HK-2 (cell line): ENCODE results near the gene HCFC1R1.

Experiments
- DNase-seq: peaks from one replicate; pipeline ENCODE4 v3.0.0-alpha.2; 2018; ENCODE audit not compliant: unreplicated experiment

The HCFC1R1 gene

DNA sequence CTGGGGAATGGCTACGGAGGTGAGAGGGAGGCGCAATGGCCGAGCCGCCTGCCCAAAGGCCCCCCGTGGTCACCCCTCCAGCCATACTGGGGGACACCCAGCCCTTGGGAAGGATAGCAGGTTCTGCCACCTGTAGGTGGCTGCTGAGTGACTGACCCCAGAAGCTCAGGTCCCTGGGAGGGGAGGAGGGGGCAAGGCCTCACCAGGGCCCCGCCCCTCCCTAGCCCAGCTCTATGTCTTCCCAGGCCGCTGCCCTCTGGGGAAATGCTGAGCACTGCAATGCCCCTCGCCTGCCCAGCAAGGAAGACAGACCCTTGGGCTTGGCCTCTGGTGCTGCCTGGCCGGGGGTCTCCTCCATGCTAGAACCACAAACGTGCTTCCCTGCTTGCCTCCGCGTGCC lies 22.4 kb downstream of the HCFC1R1 start:
- DNase-seq = no peak

DNA sequence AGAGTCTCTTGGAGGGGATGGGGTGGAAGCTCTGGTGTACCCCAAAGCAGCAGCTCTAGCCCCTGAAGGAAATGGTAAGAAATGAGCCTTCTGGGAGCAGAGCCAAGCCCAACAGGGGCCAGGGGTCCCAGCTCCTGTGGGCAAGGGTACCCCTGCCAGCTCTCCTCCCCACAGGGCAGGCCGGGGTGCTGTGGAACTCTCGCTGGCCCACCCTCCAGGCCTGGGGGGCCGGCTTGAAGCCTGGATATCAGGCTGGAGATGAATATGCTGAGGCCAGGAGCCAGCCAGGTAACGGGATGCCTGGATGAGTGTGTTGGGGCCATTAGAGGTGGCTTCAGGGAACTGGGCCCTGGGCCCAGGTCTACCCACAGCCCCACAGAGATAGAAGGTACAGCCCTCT lies 23.2 kb downstream of the HCFC1R1 start:
- DNase-seq = no peak

DNA sequence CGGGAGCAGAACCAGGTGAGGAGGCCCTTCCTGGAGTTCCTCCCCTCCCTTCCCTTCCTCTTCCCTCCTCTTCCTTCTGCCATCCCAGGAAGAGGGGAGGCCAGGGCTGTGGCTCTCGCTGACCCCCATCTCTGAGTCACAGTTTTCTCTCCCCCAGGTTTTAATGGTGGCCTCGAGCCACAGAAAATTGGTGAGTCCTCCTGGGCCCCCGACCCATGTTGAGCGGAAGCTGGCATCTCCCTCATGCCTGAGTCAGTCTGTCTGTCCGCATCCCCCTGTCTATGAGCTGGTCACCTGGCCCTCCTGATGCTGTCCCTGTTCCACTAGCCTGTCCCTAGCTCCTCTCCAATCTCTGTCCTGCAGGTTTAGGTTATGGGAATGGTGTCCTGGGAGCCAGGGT lies 23.8 kb downstream of the HCFC1R1 start:
- DNase-seq = no peak

DNA sequence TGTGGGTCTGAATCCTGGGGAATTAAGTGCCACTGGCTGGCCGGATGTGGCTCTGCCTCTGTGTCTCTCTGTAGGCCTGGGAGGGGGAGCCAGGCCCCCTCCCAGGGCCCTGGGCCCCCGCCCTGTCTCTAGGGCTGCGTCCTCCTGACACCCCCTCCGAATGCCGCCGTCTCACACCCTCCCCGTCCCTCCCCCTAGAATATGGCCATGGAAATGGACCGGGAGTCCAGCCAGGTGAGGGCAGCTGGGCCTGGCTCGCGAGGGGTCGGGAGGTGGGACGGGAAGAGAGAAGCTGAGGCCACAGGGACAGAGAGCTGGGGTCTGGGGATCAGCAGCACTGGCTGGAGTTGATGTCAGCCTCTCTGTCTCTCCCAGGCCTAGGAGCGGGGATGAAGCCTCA lies 27.4 kb downstream of the HCFC1R1 start:
- no peak for DNase-seq

DNA sequence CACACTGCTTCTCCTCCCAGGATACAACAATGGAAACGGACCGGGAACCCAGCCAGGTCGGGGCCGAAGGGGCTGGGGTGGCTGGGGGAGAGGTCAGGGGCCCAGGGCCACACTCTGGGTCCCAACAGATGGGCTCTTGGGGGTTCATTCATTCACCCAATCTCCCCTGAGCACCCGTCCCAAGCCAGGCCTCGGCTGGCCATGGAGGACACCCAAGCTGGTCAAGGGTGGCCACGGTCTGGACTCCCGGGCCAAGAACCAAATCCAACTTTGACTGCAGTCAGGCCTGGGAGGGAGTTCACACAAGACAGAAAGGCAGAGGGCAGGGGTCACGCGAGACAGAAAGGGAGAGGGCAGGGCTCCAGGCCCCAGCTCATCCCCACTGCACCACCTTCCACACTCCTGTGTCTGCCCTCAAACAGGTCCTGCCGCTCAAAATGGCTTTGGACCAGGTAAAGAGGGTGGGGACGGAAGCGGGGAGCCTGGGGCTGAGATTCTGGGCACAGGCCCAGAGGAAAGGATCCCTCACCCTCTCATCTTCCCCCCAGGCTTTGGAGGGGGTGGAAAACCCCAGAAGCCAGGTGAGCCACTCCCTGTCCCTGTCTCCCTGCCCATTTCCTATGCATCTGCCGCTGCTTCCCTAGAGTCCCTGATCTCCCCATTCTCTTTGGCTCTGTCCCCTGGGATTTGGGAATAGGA lies 31.2 kb downstream of the HCFC1R1 start:
- DNase-seq = no peak

DNA sequence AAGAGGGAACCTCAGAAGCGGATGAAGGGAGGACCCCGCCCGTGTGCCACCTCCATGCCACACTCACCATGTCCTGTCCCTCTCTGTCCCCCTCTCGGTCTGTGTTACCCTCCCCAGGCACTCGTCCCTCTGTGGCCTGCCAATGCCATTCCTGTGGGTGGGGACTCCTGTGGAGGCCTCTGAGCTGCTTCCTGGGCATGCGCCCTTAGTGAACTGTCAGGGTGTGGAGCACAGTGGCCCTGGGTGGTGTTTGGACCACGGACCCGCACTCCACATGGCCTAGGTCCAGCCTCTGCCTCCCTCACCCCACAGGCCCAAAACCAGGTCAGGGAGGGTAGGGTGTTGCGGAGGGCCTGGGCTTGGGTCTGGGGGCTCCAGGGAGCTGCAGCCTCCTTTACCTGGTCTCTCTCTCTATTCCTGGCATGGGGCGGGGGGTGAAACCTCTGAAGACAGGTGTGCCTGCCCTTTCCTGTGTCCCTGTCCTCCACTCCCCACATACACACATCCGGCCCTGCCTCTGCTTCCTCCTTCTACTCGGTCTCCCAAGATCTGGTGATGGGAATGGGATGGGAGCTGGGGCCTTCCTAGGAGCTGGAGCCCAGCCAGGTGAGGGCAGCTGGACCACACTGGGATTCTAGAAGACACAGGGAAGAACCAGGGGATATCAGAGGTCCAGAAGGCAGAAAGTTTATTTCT lies 32.0 kb downstream of the HCFC1R1 start:
- no peak for DNase-seq

DNA sequence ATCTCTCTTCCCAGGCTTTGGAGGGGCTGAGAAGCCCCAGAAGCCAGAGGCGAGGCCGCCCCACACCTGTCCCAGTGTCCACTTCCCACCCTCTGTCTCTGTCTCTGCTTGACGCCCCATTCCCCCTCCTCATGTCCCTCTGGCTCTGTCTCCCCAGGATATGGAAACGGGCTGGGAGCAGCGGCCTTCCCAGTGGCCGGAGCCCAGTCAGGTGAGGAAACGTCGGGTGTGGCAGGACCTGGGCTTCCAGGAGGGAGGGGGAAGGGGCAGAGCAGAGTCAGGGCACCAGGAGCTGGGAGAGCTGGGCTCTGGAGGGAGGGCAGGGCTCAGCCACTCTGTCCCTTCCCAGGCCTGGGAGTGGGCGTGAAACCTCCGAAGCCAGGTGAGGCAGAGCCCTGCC lies 32.9 kb downstream of the HCFC1R1 start:
- no peak for DNase-seq

DNA sequence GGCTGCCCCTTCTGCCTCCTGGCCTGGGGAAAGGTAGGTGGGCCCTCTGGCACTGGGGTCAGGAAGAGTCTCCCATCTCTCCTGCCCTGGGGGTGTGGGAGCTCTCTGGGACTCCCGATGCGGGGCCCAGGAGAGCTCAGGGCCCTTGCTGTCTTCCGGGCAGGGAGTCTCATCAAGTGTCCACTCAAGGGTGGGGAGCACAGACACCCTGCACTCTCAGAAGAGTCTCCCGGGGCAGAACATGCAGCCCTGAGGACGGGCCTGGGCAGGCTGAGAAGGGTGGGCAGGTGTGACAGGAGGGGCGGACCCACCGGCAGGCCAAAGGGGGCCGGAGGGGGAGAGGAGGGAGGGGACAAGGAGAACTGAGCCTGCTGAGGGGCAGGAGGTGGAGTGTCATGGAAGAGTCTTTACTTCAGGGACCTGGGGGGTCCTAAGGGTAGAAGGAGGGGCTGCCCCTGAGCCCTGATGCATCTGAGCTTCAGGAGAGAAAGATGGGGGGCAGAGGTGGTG lies 35.1 kb downstream of the HCFC1R1 start:
- DNase-seq = no peak

DNA sequence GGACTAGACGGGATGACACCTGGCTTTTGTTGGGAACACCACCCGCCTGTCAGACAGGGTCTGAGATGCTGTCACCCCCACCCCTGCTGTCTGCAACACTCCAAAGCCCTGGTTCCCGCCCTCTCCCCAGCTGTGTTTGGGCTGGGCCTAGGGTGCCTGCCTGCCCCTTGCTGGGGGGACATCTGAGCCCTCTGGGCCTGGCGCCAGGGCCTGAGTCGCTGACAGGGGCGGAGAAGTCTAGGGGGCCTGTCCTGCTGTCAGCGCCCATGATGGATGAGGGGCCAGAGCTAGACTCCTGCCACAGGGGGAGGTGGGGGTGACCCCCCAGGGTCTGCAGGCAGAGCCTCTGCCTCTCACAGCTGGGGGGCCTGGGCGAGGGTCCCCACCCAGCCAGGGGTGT lies 35.9 kb downstream of the HCFC1R1 start:
- DNase-seq = no peak

DNA sequence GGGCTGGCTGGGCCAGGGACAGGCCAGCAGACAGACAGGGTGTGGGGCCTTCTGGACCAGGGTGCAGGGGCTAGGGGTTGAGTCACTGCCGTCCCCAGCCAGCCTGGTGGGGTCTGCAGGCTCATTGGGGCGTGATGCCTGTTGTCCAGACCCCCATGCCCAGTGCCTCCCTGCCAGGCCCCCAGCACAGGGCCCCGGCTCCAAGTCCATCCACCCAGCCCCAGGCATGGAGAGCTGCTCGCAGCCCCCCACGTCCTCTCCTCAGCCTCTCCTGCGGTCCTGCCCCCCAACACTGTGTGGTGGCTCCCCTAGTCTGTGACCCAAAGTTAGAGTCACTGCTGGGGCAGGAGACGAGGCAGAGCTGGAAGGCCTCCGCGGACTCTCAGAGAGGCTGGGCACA lies 36.5 kb downstream of the HCFC1R1 start:
- no peak for DNase-seq

DNA sequence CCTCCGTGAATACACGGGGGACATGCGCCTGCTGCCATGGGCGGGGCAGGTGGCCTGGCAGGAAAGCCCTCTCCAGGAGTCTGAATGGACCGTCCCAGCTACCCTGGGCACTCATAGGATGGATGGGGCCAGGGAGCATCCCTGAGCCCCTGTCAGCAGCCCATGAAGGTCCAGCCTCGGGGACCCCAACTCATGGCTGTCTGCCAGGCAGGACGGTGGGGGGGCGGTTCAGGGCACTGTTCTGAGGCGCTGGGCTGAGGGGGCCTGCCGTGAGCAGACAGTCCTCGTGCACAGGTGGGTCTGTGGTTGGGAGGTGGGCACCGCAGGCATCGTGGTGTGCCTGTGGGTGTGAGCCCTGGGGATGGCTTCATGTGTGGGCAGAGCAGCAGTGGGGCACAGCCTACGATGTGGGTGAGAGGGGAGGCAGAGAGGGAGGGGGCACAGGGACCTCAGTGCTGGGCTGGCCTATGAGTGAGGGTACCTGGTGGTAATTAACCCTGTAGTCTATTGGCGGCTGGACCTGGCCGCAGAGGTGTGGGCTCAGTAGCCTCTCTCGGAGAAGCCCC lies 37.0 kb downstream of the HCFC1R1 start:
- DNase-seq = no peak

DNA sequence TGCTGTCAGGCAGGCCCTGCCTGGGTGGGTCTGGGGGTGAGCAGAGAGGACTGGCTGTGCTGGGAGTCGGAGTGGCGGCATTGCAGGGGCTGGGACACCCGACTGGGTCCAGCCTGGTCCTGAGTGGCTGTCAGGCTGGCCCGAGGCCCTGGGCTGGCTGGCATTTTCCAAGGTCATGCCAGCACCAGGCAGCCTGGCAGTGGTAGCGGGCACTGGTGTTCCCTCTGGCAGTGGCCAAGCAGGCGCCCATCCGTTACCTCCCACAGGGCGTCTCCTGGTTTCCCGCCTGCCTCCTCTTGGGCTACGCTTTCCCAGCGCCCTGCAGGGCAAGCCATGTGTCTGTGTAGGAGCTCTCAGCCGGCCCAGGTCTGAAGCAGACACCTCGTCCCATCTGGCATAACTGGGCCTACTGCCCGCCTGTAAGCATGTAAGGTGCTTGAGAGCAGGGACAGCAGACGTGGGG lies 37.8 kb downstream of the HCFC1R1 start:
- no peak for DNase-seq

DNA sequence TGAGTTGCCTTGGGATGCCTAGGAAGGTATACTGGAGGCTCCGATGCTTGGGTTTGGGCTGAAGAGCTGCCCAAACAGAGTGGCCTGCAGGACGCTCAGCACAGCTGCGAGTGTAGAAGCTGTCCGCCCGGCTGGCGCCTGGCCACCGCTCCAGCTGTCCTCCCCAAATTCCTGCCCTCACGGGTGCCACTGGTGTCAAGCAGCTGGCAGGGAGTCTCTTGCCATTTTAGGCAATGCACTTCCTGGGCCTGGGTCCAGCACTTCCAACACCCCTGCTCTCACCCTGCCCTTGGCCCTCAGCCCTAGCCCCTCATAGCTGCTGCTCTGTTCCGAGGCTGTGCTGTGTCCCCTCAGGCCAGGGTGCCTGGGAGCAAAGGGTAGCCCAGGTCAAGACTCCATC lies 38.3 kb downstream of the HCFC1R1 start:
- DNase-seq = no peak

DNA sequence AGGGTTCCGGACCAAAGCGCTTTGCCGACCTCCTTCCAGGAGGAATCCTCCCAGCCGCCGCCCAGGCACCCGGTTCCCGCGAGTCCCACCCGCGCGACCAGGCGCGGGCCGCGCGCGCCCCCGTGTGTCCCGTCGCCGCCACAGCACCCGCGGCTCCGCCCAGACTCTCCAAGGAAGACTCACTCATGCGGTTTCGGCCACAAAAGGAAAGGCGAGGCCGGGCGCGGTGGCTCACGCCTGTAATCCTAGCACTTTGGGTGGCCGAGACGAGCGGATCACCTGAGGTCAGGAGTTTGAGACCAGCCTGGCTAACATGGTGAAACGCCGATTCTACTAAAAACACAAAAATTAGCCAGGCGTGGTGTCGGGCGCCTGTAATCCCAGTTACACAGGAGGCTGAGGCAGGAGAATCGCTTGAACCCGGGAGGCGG lies 40.0 kb downstream of the HCFC1R1 start:
- peak; percentile 88 for DNase-seq

DNA sequence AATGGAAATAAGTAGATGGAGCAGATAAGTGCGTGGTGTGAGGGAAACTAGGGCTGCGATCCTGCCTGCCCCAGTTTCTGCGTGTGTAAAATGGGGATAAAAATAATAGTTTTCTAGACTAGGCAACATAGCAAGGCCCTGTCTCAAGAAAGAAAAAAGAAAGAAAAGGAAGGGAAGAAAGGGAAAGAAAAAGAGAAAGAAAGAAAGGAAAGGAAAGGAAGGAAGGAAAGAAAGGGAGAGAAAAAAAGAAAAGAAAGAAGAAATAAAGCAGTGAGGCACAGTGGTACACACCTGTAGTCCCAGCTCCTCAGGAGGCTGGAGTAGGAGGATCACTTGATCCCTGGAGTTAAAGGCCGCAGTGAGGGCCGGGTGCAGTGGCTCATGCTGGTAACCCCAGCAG lies 41.3 kb downstream of the HCFC1R1 start:
- DNase-seq = no peak

DNA sequence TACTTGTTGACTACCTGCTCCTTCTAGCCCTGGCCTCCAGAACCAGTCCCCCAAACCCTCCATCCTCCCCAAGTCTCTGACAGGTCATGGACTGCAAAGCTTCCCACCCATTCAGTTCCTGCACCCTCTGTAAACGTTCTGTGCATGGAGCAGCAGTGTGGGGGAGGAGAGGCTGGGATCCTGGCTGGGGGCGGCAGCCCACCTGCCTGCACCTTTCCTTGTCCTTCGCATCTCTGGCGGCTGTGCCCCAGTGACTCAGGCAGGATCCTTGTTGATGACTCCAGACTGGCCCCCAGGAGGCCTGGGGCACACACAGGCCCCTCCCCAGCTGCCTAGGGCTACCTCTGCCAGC lies 41.9 kb downstream of the HCFC1R1 start:
- no peak for DNase-seq

DNA sequence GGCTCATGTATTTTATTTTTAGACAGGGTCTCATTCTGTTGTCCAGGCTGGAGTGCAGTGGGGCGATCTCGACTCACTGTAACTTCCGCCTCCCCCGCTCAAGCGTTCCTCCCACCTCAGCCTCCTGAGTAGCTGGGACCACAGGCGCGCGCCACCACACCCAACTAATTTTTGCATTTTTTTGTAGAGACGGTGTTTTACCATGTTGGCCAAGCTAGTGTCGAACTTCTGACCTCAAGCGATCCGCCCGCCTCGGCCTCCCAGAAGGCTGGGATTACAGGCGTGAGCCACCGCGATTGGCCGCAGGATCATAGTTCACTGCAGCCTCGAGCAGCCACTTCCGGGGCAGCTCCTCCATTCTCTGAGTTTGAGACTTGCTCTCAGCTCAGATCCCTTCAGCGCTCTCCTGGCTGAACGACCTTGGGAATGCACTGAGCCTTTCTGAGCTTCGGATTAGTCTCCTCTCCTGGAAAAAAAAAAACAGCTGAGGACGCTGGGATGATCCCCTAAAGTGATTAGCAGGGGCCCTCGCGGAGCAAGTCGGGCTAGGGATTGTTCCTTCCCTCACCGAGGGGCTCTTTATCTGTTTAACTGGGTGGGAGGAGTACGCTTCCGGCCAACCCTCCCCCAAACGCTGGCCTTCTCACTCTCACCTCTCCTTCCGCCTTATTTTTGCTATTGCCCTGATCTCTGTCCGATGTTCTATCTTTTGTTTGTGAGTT lies 42.4 kb downstream of the HCFC1R1 start:
- DNase-seq = no peak

DNA sequence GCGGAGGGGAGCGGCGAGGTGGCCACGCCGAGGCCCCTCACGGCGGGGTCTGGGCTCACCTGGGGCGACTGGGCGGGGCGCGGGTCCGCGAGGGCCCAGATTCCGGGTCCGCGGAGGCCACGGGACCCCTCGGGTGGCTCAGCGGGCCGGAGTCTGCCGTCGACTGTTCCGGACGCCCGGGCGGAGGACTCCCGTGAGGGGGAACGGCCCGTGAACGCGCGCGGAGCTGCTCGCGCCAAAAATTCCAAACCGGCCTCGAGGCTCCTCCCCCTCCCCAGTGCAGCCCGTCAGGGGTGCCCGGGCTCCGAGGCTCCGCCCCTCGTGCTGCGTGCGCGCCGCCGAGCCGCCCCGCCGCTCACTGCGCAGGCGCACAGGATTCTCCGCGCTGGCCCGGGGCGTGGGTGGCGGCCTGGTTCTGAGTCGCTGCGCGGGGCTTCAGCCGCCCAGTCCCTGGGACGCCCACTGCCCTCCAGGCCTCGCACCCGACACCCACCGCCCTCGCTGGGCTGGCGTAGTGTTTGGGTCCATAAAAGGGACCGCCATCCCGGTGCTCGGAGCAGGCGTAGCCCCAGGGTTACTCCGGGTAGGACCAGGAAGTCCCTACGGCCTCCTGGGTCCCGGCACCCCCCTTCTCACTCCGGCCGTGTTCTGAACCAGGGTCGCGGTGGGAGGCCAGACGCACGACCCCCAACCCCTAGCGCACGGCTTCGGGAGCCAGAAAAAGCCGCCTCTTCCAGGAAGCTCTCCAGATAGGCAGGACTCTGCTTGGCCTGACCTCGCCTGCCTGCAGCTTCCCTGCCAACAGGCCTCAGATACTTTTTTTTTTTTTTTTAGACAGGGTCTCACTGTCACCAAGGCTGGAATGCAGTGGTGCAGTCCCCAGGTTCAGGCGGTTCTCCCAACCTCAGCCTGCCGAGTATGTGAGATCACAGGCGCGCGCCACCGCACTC lies 43.2 kb downstream of the HCFC1R1 start, which contains the start of gene PKMYT1:
TSS of gene PKMYT1 (minus strand) at position 220 of the 950 bp plus-strand sequence. CDS start 789 bp downstream, outside the sequence.
- peak; percentile 86 for DNase-seq

DNA sequence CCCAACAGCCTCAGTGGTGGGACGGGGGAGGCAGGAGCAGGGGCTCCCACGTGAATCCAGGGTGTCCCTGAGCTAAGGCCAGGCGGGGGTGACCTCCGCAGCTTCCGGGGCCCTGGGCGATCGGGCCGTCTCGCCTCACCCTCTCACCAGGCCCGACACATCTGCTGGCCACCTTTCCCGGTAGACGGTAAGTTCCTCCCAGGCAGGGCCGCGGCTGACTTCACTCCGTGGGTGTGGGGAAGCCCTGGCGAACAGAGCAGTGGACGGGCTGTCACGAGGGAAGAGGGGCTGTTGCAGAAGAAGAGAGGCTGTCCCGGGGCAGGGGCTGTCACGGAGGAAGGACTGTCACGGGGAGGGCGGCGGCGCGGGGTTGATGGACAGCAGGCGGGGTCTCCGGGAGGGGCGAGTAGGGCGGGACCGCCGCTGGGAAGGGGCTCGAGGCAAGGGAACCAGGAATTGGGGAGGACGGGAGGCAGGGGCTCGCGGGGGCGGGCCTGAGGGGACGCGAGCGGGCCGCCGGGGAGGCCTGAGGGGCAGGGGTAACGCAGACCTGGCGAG lies 44.0 kb downstream of the HCFC1R1 start:
- peak; percentile 38 for DNase-seq

DNA sequence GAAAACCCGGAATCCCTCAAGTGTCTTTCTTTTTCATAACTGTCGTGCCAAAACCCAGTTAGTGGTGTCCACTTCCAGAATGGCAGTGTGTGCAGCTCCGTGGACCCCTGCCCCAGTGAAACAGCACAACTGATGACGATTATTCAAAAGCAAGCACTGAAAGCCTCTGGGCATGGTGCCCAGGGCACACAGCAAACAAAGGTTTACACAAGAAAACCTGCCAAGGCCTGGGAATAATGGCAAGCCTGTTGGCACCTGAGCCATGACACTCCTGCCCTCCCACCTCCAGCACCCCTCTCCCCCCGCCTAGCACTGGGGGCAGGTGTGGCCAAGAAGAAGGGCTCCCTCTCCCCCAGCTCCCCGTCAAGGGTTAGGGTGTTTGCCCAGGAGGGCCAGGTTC lies 46.3 kb downstream of the HCFC1R1 start:
- no peak for DNase-seq

DNA sequence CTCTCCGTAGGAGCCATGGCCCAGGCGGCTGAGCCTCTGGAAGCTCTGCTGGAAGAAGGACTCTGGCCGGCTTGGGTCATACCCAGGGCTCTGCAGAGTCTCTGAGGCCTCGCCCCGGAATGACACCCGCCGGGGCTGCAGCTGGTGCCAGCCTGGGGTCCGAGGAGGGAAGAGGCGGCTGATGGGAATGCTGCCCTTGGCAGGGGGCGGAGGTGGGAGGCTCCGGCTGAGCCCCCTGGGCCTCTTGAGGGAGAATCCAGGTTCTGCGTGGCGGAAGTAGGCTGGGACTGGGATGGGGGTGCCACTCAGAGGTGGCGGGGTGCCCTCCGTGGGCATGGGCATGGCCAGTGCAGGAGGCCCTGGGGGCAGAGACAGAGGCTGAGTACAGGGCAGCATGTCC lies 47.1 kb downstream of the HCFC1R1 start:
- no peak for DNase-seq
